Astrocyte (in vitro differentiated cells and primary cell): ENCODE measurements around the gene POLR2F. TPM values are rescaled to one million over a fixed set of nuclear protein-coding genes. Genes with fewer than 3 reads are reported as not detected.

ENCODE experiments used
- DNase-seq: peaks from one replicate; pipeline ENCODE4 v3.0.0-alpha.2; 2010; ENCODE audit warnings: low read depth
- FAIRE-seq: peaks from 2 replicates; lab custom pipeline; 2011; peaks lifted over from hg19 to GRCh38; lab: Jason Lieb, UNC
- H2AFZ ChIP-seq: 2 replicates; pipeline ENCODE4 v1.6.0; 2012; ENCODE audit warnings: low read depth, low read length, inconsistent platforms
- H3K27ac ChIP-seq: 2 replicates; pipeline ENCODE4 v1.5.1; 2011; ENCODE audit warnings: low read depth, low read length, inconsistent platforms
- H3K27me3 ChIP-seq: 2 replicates; pipeline ENCODE4 v1.6.0; 2011; ENCODE audit warnings: low read length, inconsistent platforms; ENCODE audit not compliant: insufficient read depth
- H3K36me3 ChIP-seq: 2 replicates; pipeline ENCODE4 v1.5.1; 2011; ENCODE audit warnings: low read length, inconsistent platforms; ENCODE audit not compliant: insufficient read depth
- H3K4me1 ChIP-seq: 2 replicates; pipeline ENCODE4 v1.5.1; 2011; ENCODE audit warnings: low read length, inconsistent platforms; ENCODE audit not compliant: insufficient read depth
- H3K4me2 ChIP-seq: 2 replicates; pipeline ENCODE4 v1.6.0; 2012; ENCODE audit warnings: low read length, inconsistent platforms
- H3K4me3 ChIP-seq: 2 replicates; pipeline ENCODE4 v1.5.1; 2011; ENCODE audit warnings: low read depth, mild to moderate bottlenecking, low read length, inconsistent platforms; ENCODE audit not compliant: insufficient read depth
- H3K79me2 ChIP-seq: 2 replicates; pipeline ENCODE4 v1.6.0; 2012; ENCODE audit warnings: mild to moderate bottlenecking, low read length, inconsistent platforms; ENCODE audit not compliant: insufficient read depth
- H3K9ac ChIP-seq: 2 replicates; pipeline ENCODE4 v1.6.0; 2012; ENCODE audit warnings: mild to moderate bottlenecking, low read length, inconsistent platforms
- H3K9me3 ChIP-seq: 2 replicates; pipeline ENCODE4 v1.5.1; 2012; ENCODE audit warnings: low read depth, mild to moderate bottlenecking, low read length, inconsistent platforms; ENCODE audit not compliant: insufficient read depth
- H4K20me1 ChIP-seq: 2 replicates; pipeline ENCODE4 v1.6.0; 2012; ENCODE audit warnings: low read length, inconsistent platforms; ENCODE audit not compliant: insufficient read depth
- H3K27ac Mint-ChIP-seq: one replicate; pipeline ENCODE4 v1.8.0; 2021; ENCODE audit warnings: mild to moderate bottlenecking, mixed read lengths; ENCODE audit not compliant: unreplicated experiment
- H3K27me3 Mint-ChIP-seq: one replicate; pipeline ENCODE4 v1.8.0; 2021; ENCODE audit warnings: low read depth, mixed read lengths; ENCODE audit not compliant: unreplicated experiment
- H3K36me3 Mint-ChIP-seq: one replicate; pipeline ENCODE4 v1.8.0; 2021; ENCODE audit warnings: low read depth, mixed read lengths; ENCODE audit not compliant: unreplicated experiment
- H3K4me1 Mint-ChIP-seq: one replicate; pipeline ENCODE4 v1.8.0; 2021; ENCODE audit warnings: low read depth, mixed read lengths; ENCODE audit not compliant: unreplicated experiment
- H3K4me3 Mint-ChIP-seq: one replicate; pipeline ENCODE4 v1.8.0; 2021; ENCODE audit warnings: mild to moderate bottlenecking, moderate library complexity, mixed read lengths; ENCODE audit not compliant: unreplicated experiment
- H3K9me3 Mint-ChIP-seq: one replicate; pipeline ENCODE4 v1.8.0; 2021; ENCODE audit warnings: mild to moderate bottlenecking, mixed read lengths; ENCODE audit not compliant: unreplicated experiment
- CTCF ChIP-seq: IDR thresholded peaks from 2 replicates; pipeline ENCODE4 v1.5.1; 2011; ENCODE audit warnings: low read depth, mild to moderate bottlenecking, inconsistent platforms, low read length, moderate library complexity; ENCODE audit not compliant: insufficient read depth
- EZH2 ChIP-seq: IDR thresholded peaks from 2 replicates; pipeline ENCODE4 v1.6.1; 2012; ENCODE audit warnings: mild to moderate bottlenecking, low read length, inconsistent platforms; ENCODE audit not compliant: insufficient read depth
- total RNA-seq: library from RNA; stranded (reverse); gene quantifications from 2 replicates; pipeline ENCODE4 v1.2.1, GENCODE V29; 2021

The POLR2F gene
- total RNA-seq, 1 donor from 2014 or later, result 149 TPM

- no peak overlapping the region for H3K27ac ChIP-seq
- no peaks in the 10 kb centered on the region for H4K20me1 ChIP-seq
- Mint-ChIP-seq H3K4me3 (no peak overlapping the region), H3K27me3 (peaks cover 12% of the 10 kb centered on the region), H3K36me3 (peaks cover 2% of the 10 kb centered on the region), H3K9me3 (no peaks in the 10 kb centered on the region), H3K4me1 (no peaks in the 10 kb centered on the region), H3K27ac (no peak overlapping the region)
- no peaks in the 10 kb centered on the region for H3K9me3 ChIP-seq
- no peak overlapping the region for H3K4me2 ChIP-seq
- FAIRE-seq (no peak), DNase-seq (no peak)
- H3K27me3 ChIP-seq, result no peaks in the 10 kb centered on the region
- H2AFZ ChIP-seq, result no peak overlapping the region
- H3K4me1 ChIP-seq, result no peaks in the 10 kb centered on the region
- H3K79me2 ChIP-seq, result no peaks in the 10 kb centered on the region
- H3K4me3 ChIP-seq, result no peak overlapping the region
- no peaks in the 10 kb centered on the region for H3K36me3 ChIP-seq
- H3K9ac ChIP-seq, result no peak overlapping the region
- TF ChIP-seq CTCF (no peak), EZH2 (no peak)
Measured at GRCh38 chr22:37990301-37990700, 36.8 kb downstream of the POLR2F start.

- Histone ChIP-seq H3K79me2 (no peaks in the 10 kb centered on the region), H3K9ac (no peak overlapping the region), H3K4me3 (no peak overlapping the region), H3K36me3 (no peaks in the 10 kb centered on the region), H3K27me3 (no peaks in the 10 kb centered on the region), H2AFZ (no peak overlapping the region), H3K27ac (no peak overlapping the region), H4K20me1 (no peaks in the 10 kb centered on the region), H3K4me2 (no peak overlapping the region), H3K4me1 (no peaks in the 10 kb centered on the region), H3K9me3 (no peaks in the 10 kb centered on the region)
- no peak overlapping the region for H3K27ac Mint-ChIP-seq
- H3K4me3 Mint-ChIP-seq, result no peak overlapping the region
- H3K4me1 Mint-ChIP-seq, result no peaks in the 10 kb centered on the region
- peaks cover 2% of the 10 kb centered on the region for H3K36me3 Mint-ChIP-seq
- DNase-seq, result no peak
- no peak for FAIRE-seq
- no peaks in the 10 kb centered on the region for H3K9me3 Mint-ChIP-seq
- peaks cover 7% of the 10 kb centered on the region for H3K27me3 Mint-ChIP-seq
- TF ChIP-seq CTCF, result no peak
- no peak for TF ChIP-seq EZH2
Measured at GRCh38 chr22:37990862-37991261, 37.4 kb downstream of the POLR2F start.

GRCh38 chr22:37991731-37992442, 38.4 kb downstream of the POLR2F start:
- H3K4me3 ChIP-seq, result no peak overlapping the region
- DNase-seq (no peak), FAIRE-seq (no peak)
- no peak overlapping the region for H3K9ac ChIP-seq
- Mint-ChIP-seq H3K9me3 (no peaks in the 10 kb centered on the region), H3K27ac (no peak overlapping the region), H3K4me3 (no peak overlapping the region), H3K27me3 (peaks cover 8% of the 10 kb centered on the region), H3K4me1 (no peaks in the 10 kb centered on the region), H3K36me3 (peaks cover 2% of the 10 kb centered on the region)
- no peak overlapping the region for H2AFZ ChIP-seq
- no peak overlapping the region for H3K27ac ChIP-seq
- no peaks in the 10 kb centered on the region for H3K27me3 ChIP-seq
- TF ChIP-seq EZH2, result no peak
- TF ChIP-seq CTCF, result no peak
- H3K79me2 ChIP-seq, result no peaks in the 10 kb centered on the region
- H3K4me1 ChIP-seq, result no peaks in the 10 kb centered on the region
- H3K36me3 ChIP-seq, result no peaks in the 10 kb centered on the region
- H3K4me2 ChIP-seq, result no peak overlapping the region
- H3K9me3 ChIP-seq, result no peaks in the 10 kb centered on the region
- H4K20me1 ChIP-seq, result no peaks in the 10 kb centered on the region
